Stimulated activated naive CD8-positive, alpha-beta T cell treated with anti-CD3 and anti-CD28 coated beads, Interleukin-15, Interleukin-2, amounts not matched to agents 100 ng/mL and 50 ng/mL, for 24 hours (primary cell): Measurements from ENCODE around the gene PIGA.

ENCODE experiments used
- H3K27ac Mint-ChIP-seq: one replicate; pipeline ENCODE4 v1.8.0; 2021; ENCODE audit warnings: mild to moderate bottlenecking, mixed read lengths
- H3K27me3 Mint-ChIP-seq: one replicate; pipeline ENCODE4 v1.8.0; 2021; ENCODE audit warnings: mixed read lengths
- H3K36me3 Mint-ChIP-seq: one replicate; pipeline ENCODE4 v1.8.0; 2021; ENCODE audit warnings: low read depth, mixed read lengths
- H3K4me1 Mint-ChIP-seq: one replicate; pipeline ENCODE4 v1.8.0; 2021; ENCODE audit warnings: low read depth, mixed read lengths
- H3K4me3 Mint-ChIP-seq: one replicate; pipeline ENCODE4 v1.8.0; 2021; ENCODE audit warnings: mild to moderate bottlenecking, mixed read lengths
- H3K9me3 Mint-ChIP-seq: one replicate; pipeline ENCODE4 v1.8.0; 2021; ENCODE audit warnings: mixed read lengths

The PIGA gene

DNA sequence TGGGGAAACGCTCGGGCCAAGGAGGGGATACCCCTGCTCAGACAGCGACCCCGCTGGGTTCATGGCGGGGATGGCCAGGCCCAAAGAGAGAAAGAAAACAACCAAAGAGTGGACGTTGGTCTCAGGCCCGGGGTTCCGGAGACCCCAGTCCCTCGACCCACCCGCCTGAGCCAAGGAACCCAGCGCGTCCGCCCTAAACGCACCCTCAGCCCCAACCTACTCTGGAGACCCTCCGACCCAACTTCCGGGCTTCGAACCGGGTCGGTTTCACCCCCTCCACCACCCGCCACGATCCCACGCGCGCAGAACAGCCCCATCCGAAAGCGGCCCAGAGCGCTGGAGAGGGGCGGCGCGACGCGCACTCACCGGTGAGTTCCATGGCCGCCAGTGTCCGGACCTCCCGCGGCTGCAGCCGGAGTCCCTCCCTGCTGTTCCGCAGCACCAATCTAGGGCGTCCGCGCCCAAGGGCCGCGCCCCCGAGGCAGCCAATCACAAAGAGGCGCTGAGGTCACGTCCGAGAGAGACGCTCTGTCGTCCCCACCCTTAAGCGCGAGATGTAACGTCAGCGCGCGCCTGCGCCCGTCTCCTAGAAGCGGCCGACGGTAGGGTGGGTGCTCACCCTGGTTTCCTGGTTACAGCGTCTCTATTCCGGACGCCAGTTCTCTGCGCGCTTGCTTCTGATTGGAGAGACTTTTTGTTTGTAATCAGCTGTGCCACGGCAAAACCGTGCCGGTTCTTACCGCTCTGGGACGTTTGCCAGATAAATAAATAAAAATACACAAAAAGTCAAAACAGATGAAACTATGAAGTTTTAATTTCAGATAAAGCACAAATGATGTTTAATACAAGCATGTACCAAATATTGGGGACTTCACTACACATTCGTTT is at the start of gene PIGA:
Gene PIGA, minus strand, starts transcription at position 389 of the 888 bp plus-strand sequence. CDS start 3,593 bp downstream, outside the sequence.
- peaks cover 6% of the 10 kb centered on the region for H3K27me3 Mint-ChIP-seq
- no peaks in the 10 kb centered on the region for H3K9me3 Mint-ChIP-seq
- H3K4me1 Mint-ChIP-seq, result peaks cover 12% of the 10 kb centered on the region
- peak within 1 kb of the TSS; percentile 90 for H3K4me3 Mint-ChIP-seq
- peak within 1 kb of the TSS; percentile 90 for H3K27ac Mint-ChIP-seq
- peaks cover 7% of the 10 kb centered on the region for H3K36me3 Mint-ChIP-seq

GRCh38 chrX:15384304-15384703 is 49.0 kb upstream of the PIGA start, which contains the start of gene VEGFD:
Gene VEGFD (minus strand): TSS chrX:15384413. CDS start chrX:15383946, 467 bp downstream.
- H3K4me3 Mint-ChIP-seq, result no peak within 1 kb of the TSS

DNA sequence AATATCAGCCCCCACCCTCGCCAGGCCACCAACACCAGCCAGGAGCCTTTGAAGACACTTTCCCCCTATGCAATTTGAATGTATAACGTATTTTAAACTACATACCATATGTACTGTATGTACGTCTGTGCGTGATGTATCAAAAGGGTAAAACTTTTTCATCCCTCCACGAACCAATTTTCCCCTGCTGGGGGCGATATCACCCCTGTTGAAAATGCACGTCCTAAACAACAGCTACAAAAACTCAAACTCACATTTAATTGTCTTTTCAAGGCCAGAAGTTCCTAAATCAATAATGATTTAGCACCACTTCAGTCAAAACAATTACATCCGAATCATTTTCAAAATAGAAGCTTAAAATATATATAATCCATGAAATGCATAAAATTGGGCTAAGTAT is 47.5 kb upstream of the PIGA start:
- H3K27ac Mint-ChIP-seq, result no peak overlapping the region
- H3K4me1 Mint-ChIP-seq, result no peaks in the 10 kb centered on the region
- H3K27me3 Mint-ChIP-seq, result peaks cover 11% of the 10 kb centered on the region
- no peak overlapping the region for H3K4me3 Mint-ChIP-seq
- H3K36me3 Mint-ChIP-seq, result no peaks in the 10 kb centered on the region
- no peaks in the 10 kb centered on the region for H3K9me3 Mint-ChIP-seq

More at GRCh38 chrX:15384304-15384703, 49.0 kb upstream of the PIGA start, which contains the start of gene VEGFD:
- Mint-ChIP-seq H3K4me1 (no peaks in the 10 kb centered on the region), H3K27me3 (peaks cover 11% of the 10 kb centered on the region), H3K36me3 (no peaks in the 10 kb centered on the region), H3K27ac (no peak within 1 kb of the TSS), H3K9me3 (no peaks in the 10 kb centered on the region)

GRCh38 chrX:15376956-15377355 is 41.6 kb upstream of the PIGA start:
- Mint-ChIP-seq H3K27ac (no peak overlapping the region), H3K4me1 (no peaks in the 10 kb centered on the region), H3K27me3 (no peaks in the 10 kb centered on the region), H3K4me3 (no peak overlapping the region), H3K36me3 (no peaks in the 10 kb centered on the region), H3K9me3 (no peaks in the 10 kb centered on the region)

DNA sequence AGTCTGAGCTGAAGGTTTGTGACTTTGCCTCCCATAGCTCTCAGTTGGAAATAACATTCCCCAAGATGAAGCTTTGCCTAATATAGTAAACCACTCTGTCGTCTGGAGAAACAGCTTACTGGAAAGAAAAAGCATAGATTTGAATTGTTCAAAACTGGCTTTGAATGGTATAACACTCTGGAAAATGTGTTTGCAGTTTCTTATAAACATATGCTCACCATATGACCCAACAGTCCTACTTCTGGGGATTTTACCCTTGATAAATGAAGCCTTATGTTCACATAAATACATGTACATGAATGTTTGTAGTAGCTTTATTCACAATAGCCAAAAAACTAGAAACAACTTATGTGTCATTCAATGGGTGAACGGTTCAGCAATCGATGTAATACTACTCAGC is 38.7 kb upstream of the PIGA start:
- Mint-ChIP-seq H3K27me3 (no peaks in the 10 kb centered on the region), H3K4me1 (no peaks in the 10 kb centered on the region), H3K36me3 (no peaks in the 10 kb centered on the region), H3K4me3 (no peak overlapping the region), H3K9me3 (no peaks in the 10 kb centered on the region), H3K27ac (no peak overlapping the region)

DNA sequence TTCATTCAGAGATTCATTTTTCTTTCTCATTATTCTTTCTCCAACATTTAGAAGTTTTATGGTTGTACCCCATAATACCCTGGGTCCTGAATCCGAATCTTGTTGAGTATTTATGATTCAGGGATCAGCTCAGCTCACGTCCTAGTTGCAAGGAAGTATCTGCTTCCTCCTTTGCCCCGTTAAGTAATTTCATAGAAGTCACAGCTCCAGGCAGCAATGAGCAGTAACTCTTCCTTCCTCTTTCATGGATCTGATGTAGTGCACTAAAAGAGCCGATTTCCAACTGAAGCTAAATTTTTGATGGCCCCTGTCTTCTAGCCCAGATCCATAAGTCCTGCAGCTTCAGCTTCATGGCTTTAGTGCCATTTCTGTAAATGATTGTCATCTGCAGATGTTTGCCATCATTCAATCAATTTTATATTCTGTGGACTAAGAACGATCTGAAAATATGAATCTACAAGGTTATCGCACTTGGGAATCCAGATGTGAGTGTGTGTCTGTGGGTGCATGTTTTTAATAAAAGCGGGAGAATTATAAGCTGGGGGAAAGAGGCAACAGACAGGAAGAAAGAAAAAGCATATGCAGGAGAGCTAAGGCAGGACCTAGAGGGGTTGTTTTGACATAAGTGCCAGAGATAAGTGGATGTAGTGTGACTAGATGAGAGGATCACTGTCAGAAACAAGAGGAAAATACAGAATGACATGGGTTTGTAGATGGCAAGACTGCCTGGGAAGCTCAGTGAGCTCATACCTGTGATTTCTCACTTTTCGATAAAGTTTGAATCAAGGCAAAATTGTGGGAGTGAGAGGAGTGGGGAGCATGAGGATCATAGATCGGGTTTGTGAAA is 31.4 kb upstream of the PIGA start:
- no peaks in the 10 kb centered on the region for H3K9me3 Mint-ChIP-seq
- peaks cover 15% of the 10 kb centered on the region for H3K27me3 Mint-ChIP-seq
- H3K36me3 Mint-ChIP-seq, result no peaks in the 10 kb centered on the region
- no peak overlapping the region for H3K27ac Mint-ChIP-seq
- no peak overlapping the region for H3K4me3 Mint-ChIP-seq
- H3K4me1 Mint-ChIP-seq, result no peaks in the 10 kb centered on the region

GRCh38 chrX:15359701-15360100 is 24.4 kb upstream of the PIGA start:
- H3K36me3 Mint-ChIP-seq, result no peaks in the 10 kb centered on the region
- no peaks in the 10 kb centered on the region for H3K4me1 Mint-ChIP-seq
- no peaks in the 10 kb centered on the region for H3K9me3 Mint-ChIP-seq
- no peak overlapping the region for H3K4me3 Mint-ChIP-seq
- peaks cover 7% of the 10 kb centered on the region for H3K27me3 Mint-ChIP-seq
- H3K27ac Mint-ChIP-seq, result no peak overlapping the region

DNA sequence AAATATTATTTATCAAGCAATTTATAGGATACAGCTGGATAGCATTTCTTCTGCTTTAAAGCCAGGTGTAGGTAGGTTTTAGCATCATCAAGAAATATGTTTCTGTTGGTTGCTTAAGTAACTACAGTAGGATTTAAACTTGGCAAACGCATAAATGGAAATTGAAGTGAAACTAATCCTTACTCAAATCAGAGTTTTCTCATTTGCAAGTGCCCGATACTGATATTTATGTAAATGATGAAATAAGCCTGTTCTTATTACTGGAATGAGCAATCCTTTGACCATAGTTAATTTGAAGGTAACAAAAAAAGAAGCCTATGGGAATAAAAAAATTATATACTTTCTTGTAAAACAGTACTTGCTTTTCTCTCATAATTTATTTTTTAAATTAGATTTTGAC is 23.2 kb upstream of the PIGA start:
- Mint-ChIP-seq H3K4me1 (no peaks in the 10 kb centered on the region), H3K27me3 (peaks cover 4% of the 10 kb centered on the region), H3K9me3 (no peaks in the 10 kb centered on the region), H3K4me3 (no peak overlapping the region), H3K36me3 (no peaks in the 10 kb centered on the region), H3K27ac (no peak overlapping the region)

- Mint-ChIP-seq H3K4me3 (no peak overlapping the region), H3K36me3 (no peaks in the 10 kb centered on the region), H3K27me3 (peaks cover 4% of the 10 kb centered on the region), H3K27ac (no peak overlapping the region), H3K9me3 (no peaks in the 10 kb centered on the region), H3K4me1 (no peaks in the 10 kb centered on the region)
Measured at GRCh38 chrX:15356444-15356843, 21.1 kb upstream of the PIGA start.

- H3K27me3 Mint-ChIP-seq, result no peaks in the 10 kb centered on the region
- no peak overlapping the region for H3K27ac Mint-ChIP-seq
- no peaks in the 10 kb centered on the region for H3K36me3 Mint-ChIP-seq
- H3K4me3 Mint-ChIP-seq, result no peak overlapping the region
- H3K9me3 Mint-ChIP-seq, result no peaks in the 10 kb centered on the region
- H3K4me1 Mint-ChIP-seq, result no peaks in the 10 kb centered on the region
Measured at GRCh38 chrX:15350329-15350996, 15.1 kb upstream of the PIGA start.

DNA sequence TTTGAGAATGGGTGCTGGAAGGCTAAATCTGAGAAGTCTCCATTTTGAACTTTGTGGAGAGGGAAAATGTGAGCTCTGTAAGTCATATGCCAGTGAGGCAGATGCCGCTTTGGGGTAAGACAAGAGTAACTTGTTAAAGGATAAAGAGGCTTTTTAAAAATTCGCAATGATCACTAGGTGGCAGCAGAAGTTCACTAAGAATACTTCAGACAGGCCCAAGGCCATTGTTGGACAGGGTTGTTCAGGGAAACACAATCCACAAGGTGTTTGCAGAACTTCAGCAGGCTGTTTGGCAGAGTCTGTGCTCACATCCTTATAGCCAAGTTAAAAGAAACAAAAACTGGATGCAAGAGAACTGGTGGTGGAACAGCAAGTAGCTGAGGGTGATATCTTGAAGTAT is 13.7 kb upstream of the PIGA start:
- no peak overlapping the region for H3K4me3 Mint-ChIP-seq
- peaks cover under 1% of the 10 kb centered on the region for H3K27me3 Mint-ChIP-seq

GRCh38 chrX:15345976-15346375 is 10.7 kb upstream of the PIGA start:
- Mint-ChIP-seq H3K9me3 (no peaks in the 10 kb centered on the region), H3K27ac (no peak overlapping the region), H3K4me3 (no peak overlapping the region)

More for the DNA sequence above, 13.7 kb upstream of the PIGA start:
- no peaks in the 10 kb centered on the region for H3K9me3 Mint-ChIP-seq
- no peaks in the 10 kb centered on the region for H3K36me3 Mint-ChIP-seq
- no peaks in the 10 kb centered on the region for H3K4me1 Mint-ChIP-seq
- no peak overlapping the region for H3K27ac Mint-ChIP-seq

GRCh38 chrX:15344106-15344505 is 8.8 kb upstream of the PIGA start:
- H3K27ac Mint-ChIP-seq, result no peak overlapping the region
- H3K36me3 Mint-ChIP-seq, result no peaks in the 10 kb centered on the region
- no peak overlapping the region for H3K4me3 Mint-ChIP-seq
- peaks cover 14% of the 10 kb centered on the region for H3K27me3 Mint-ChIP-seq
- H3K4me1 Mint-ChIP-seq, result no peaks in the 10 kb centered on the region
- H3K9me3 Mint-ChIP-seq, result no peaks in the 10 kb centered on the region

More at GRCh38 chrX:15345976-15346375, 10.7 kb upstream of the PIGA start:
- Mint-ChIP-seq H3K36me3 (no peaks in the 10 kb centered on the region), H3K27me3 (peaks cover 11% of the 10 kb centered on the region), H3K4me1 (no peaks in the 10 kb centered on the region)

GRCh38 chrX:15343075-15343476 is 7.8 kb upstream of the PIGA start:
- H3K9me3 Mint-ChIP-seq, result no peaks in the 10 kb centered on the region
- no peak overlapping the region for H3K27ac Mint-ChIP-seq
- H3K36me3 Mint-ChIP-seq, result no peaks in the 10 kb centered on the region

More at GRCh38 chrX:15343075-15343476, 7.8 kb upstream of the PIGA start:
- Mint-ChIP-seq H3K4me1 (no peaks in the 10 kb centered on the region), H3K27me3 (peaks cover 15% of the 10 kb centered on the region), H3K4me3 (no peak overlapping the region)
